CD4-positive, alpha-beta T cell treated with Interleukin-17A for 1 hour (primary cell): ENCODE measurements around the gene AQP1.

Experiments used
- DNase-seq: peaks from one replicate; pipeline ENCODE4 v3.0.0-alpha.2; 2020

AQP1 gene

DNA sequence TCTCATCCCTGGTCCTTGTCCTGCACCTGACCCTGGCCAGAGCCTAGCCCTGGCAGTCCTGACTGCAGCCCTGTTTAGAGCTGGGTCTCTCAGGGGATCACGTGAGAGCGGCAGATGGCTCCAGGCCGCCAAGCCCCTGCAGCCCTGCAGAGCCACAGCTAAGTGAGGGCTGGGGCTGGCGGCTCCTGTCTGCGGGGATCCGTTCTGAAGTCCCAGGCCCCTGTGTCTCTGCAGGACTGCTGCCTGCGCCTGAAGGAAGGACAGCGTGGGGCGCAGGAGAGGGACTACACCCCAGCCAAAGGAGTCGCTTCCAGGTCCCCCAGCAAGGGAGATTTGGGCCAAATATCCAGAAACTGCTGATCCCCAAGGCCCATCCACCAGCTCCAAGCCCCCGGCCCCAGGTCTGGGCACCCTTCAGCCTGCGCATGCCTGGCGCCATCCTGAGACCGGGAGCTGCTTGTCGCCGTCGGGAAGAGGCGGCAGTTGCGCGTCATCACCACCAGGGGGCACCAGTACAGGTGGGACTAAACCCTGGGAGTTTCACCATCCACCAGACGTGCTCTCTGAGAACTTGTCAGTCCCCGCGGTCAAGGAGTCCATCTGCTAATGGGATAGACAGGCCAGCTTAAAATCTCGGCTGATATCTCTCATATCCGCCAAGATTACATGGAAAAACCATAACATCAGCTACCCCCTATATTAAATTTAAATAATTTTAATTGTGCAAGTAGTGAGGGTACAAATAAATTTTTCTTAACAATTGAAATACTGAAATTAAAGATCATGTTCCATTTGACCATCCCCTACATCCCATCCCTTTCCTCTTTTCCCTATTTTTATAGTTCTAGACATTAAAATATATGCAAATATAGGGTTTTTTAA, 27.0 kb downstream of the AQP1 start:
- peak; percentile 47 for DNase-seq

DNA sequence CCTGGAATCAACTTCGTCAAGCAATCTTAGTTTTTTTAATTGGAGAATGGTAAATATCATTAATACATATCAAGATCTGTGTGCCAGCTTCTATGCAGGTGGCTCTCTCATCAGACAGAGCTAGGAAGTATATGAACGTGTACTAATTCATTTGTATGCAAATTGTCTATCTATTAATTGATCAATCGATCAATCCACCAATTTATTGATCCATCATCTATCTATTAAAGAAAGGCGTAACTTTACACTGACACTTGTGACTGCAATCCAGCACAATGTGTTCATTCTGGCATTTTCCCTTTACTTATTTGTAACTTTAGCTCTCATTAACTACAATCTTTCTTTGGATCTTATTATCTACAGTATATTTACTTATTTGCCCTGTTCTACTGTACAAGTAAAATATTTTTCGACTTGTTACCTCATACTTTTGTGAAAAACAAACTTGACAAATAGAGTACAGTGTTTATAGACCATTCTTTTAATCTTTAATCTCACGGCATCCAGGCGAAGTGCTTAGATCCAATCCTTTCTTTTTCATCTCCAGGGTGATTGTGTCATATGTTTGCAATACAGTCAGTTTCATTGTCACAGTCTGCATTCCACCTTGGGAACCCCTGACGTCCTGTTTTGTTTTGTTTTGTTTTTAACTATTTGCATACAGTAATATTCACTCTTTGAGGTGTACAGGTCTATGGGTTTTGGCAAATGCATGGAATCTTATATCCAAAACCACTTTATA, 30.1 kb downstream of the AQP1 start:
- DNase-seq, result no peak

DNA sequence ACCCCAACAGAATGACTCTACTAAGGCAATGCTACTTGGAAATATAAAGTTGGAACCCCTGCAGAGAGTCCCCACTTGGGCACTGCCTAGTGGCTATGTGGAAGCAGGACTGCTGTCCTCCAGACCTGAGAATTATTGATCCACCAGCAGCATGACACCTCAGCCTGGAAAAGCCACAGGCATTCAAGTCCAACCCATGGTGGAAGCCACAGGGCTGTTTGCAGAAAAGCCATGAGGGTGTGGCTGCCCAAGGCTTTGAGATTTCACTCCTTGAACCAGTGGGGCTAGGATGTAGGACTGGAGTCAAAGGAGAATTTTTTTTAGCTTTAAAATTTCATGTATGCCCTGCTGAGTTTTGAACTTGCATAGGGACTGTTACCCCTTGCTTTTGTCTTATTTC, 38.5 kb downstream of the AQP1 start:
- no peak for DNase-seq

DNA sequence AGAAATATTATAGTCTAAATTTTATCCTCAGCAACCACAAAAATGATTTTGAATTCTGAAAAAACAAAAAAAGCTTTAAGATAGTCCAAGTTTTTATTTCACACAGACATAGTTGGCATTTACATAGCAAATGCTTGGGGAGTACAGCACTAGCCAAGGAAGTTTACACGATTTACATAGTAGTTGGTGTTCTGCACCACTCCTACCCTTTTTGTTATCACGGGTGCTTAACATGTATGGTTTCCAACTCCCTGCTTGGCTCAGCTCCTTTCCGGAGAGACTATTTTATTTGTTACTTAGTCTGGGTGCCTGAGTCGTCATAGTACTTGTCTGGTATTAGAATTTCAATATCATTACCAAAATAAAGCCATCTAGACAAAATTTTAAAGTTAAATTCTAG, 43.3 kb downstream of the AQP1 start:
- DNase-seq, result no peak

DNA sequence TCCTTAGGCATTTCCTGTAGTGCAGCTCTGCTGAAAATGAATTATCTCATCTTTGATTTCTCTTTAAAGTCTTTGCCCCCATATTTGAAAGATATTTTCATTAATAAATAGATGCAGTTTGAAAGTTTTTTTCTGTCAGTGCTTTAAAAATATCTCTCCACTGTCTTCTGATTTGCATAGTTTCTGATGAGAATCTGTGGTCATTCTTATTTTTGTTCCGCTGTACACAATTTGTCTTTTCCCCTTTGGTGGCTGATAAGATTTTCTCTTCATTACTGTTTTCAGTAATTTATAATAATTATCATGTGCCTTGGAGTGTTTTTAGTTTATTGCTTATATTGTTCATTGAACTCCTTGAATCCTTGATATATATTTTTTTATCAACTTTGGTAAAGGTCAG, 45.1 kb downstream of the AQP1 start:
- DNase-seq, result no peak

DNA sequence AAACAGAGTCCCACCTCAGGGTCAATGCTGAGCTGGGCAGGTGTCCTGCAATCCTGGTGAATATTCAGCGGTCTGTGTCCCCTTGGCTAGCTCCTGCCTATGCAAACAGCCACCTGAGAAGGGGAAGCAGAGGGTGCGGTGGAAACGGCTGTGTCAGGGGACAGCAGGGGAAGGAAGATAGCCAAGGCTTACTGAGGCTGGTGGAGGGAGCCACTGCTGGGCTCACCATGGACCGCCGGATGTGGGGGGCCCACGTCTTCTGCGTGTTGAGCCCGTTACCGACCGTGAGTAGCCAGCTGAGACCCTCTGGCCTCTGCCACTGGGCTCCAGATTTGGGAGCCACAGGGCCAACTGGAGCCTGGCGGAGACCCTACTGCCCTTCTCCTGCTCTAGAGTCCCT, 52.2 kb downstream of the AQP1 start, which contains the start of gene GHRHR:
Gene GHRHR (plus strand): TSS at position 112 of the 400 bp plus-strand sequence. CDS start 116 bp downstream, at position 228.
- no peak for DNase-seq

DNA sequence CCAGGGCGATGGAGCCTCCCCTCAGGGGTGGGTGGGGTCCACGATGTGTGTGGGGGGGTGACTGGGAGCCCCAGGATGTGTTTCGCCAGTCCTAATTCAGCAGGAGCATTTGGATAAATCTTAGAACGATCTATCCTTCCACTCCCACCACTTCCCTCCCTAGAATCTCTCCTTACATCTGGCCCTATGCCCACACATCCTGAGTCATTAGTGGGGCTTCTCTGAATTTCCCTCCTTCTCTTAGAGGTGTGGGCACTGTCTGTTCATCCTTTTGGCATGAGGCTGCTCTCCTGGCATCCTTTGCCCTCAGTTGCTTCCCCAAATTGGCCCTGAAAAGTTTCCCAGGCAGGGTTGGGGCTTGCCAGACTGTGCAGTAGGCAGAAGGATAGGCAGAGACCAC, 53.7 kb downstream of the AQP1 start:
- no peak for DNase-seq

DNA sequence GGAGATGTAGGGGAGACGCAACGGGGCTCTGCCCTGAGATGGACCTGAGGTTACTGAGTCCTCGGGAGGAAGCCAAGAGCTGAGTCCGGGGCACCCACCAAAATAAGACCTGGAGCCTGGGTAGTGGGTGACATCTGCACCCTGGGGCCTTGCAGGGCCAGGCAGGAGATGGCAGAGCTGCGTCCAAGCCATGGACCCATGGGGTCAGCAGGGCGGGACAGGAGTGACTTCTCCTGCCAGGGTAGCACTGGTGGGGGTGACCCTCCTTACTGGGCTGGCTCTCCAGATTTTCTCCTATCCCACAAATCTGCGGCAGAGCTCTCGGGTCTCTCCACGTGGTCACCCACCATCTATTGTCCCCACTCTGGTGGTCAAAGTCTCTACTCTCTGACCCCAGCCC, 54.2 kb downstream of the AQP1 start:
- no peak for DNase-seq

DNA sequence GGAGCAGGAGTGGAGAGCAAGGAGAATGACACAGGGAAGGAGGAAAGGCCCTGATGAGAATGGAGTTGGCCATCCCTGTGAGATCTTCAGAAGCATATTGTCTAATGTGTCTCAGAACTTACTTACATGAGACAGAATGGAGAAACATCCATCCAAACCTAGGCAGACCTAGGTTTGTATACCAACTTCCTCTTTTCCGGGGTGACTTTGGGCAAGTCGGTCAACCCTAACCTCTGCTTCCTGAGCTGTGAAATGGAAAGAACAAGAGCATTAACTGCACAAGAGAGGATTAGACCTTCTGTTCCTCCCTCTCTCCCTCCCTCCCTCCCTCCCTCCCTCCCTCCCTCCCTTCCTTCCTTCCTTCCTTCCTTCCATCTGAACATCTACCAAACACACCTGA, 56.6 kb downstream of the AQP1 start:
- DNase-seq, result no peak

DNA sequence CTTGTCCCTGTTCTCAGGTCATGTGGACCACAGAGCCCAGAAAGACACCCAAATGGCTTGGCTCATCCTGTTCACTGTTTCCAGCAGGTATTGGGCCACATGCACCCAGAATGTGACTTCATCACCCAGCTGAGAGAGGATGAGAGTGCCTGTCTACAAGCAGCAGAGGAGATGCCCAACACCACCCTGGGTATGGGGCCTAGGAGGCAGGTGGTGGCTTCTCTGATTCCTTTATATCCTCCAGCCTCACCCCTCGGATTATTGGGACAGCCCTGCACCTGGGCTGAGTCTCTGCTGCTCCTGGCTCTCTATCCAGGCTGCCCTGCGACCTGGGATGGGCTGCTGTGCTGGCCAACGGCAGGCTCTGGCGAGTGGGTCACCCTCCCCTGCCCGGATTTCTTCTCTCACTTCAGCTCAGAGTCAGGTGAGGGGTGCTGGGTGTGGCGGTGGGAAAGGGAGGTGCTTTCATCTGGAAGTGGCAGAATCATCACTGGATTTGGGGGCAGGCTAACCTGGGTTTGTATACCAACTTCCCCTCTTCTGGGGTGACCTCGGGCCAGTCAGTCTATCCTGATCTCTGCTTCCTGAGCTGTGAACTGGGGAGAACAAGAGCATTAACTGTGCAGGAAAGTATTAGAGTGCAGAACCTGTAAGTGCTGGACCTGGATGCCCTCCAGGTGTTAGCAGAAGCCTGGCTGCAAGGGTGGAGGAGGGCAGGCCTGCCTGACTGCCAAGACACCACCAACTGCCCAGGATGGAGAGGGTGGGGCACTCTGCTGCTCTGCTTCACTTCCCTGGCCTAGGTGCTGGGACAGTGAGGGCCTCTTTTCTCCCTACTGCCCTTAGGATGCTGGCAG, 57.3 kb downstream of the AQP1 start:
- DNase-seq, result no peak

DNA sequence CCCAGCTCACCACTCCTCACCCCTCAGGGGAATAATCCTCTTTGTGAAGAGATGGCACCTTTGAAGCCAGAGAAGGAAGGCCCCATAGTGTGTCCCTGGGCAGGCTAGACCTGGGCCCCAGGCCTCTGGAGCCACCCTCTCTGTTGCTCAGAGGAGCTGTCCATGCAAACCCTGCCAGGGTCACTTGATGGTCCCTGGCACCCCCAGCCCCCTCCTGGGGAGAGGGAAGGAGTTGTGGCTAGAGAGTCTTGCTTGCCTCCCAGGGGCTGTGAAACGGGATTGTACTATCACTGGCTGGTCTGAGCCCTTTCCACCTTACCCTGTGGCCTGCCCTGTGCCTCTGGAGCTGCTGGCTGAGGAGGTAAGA, 57.9 kb downstream of the AQP1 start:
- no peak for DNase-seq

DNA sequence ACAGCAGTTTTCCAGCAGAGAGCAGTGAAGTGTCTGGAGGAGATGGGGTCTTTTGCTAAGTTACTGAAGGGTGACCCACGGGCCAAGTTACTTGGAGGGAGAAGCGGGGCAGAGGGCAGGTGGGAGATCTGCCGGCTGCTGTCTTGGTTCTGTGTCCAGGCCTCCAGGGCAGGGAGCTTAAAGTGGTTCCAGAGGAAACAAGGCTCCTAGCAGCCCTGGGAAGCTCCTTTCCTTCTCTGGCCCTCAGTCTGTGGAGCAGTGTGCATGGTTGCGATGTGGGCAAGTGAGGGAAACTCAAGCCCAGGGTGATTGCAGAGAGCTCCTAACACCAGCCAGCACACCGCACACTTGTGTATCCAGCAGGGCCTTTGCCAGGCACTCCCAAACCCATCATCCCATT, 58.4 kb downstream of the AQP1 start:
- DNase-seq, result no peak

DNA sequence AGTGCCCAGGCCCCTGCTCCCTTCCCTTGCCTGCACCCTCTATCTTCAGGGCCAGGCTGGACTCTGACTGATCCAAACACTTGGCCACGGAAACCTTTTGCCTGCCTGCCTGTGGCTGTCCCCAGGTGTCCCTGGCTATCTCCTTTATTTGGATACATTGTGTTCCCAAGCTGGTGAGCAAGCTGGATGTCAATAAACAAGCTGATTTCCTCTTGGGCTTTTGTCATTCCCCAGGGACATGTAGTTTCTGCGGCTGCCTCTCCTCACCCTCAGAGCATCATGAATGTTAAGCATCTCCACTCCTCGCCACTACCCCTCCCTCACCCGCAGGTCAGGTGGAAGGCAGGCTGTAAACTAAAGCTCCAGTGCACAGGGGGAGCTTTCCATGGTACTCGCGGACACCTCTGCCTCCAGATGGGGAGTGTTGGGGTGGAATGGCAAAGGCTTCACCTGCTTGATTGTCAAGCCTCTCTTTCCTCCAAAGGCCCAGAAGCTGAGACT, 59.0 kb downstream of the AQP1 start:
- no peak for DNase-seq

DNA sequence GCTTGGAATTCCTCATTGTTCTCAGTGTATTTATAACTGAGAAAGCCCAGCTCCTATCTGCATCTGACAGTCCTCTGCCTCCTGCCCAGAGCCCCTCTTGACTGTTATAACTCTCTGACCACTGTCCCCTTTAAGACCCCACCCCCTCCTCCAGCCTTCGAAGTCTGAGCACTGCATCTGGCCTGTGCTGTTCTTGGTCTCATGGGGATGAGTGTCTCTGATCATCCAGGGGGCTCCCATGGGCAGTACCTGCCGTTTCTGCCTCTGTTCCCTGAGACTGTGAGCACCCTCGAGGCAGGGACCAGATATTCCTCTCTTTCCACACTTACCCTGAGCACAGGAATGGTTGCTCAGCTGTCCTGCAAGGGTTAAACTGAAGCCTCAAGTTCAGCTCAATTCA, 59.8 kb downstream of the AQP1 start:
- no peak for DNase-seq

DNA sequence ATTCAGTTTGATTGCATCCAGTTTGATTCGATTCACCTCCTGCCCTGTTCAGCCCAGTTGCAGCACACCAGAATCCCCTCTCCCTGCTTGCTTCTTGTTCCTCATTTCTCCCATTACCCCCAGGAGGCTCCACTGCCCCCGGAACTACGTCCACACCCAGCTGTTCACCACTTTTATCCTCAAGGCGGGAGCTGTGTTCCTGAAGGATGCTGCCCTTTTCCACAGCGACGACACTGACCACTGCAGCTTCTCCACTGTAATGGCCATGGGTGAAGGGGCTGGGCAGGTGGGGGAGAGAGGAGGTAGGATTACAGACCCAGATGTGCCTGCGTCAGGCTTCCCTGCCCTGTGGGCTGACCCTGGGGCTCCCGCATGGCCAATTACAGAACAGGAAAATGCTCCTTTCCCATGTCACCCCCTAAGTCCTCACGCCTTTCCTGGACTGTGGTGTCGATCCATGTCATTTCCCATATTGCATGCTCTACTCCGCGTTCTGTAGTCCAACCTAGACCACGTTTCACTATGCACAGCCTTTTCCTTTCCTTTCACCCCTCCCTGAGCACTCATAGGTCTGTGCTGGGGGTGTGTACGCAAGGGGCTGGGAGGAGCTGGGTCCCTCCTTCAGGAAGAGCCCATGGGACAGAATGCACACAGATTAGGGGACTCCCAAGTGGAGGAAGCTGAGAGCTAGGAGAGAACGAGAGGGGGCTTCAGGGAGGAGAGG, 60.3 kb downstream of the AQP1 start:
- no peak for DNase-seq

DNA sequence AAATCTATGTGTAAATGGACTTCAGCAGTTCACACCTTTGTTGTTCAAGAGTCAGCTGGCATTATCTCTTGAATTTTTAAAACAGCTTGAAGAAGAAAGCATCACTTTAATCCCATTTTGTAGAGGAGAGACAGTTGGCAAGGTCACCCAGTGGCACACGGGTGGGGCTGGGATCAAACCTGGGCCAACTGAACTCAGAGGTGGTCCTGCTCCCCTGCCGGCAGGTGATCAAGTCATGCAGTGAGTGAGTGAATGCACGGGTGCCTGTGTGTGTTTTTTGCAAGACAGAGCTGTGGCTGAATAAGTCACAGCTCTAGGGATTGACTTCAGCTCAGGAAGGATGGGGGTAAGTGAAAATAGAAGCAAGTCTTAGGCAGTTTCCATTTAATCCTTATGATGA, 61.6 kb downstream of the AQP1 start:
- DNase-seq, result no peak

DNA sequence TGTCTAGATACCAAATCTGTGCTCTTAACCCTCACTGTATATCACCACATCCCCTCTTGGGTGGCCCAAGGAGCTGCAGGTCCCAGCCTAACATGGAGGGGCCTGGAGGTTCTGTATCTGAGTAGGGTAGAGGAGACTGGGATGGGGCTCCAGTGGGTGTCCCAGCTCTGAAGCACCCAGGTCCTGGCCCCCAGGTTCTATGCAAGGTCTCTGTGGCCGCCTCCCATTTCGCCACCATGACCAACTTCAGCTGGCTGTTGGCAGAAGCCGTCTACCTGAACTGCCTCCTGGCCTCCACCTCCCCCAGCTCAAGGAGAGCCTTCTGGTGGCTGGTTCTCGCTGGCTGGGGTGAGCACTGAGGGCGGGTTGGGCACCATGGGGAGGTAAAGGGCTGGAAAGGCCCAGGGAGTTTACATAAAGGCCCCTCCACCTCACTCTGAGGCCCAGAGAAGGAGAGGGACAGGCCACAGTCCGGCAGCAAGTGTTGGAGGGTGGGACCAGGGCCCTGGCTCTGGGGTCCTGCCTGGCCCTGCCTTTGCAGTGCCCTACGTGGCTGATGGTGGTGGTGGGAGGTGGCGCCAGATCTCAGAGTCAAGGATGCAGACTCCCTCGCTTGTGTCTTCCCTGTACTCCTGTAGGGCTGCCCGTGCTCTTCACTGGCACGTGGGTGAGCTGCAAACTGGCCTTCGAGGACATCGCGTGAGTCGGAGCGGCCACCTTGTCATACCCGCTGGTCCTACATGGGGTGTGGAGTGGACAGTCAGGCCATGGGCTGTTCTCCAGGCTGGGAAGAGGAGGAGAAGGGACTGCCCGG, 62.3 kb downstream of the AQP1 start:
- no peak for DNase-seq

DNA sequence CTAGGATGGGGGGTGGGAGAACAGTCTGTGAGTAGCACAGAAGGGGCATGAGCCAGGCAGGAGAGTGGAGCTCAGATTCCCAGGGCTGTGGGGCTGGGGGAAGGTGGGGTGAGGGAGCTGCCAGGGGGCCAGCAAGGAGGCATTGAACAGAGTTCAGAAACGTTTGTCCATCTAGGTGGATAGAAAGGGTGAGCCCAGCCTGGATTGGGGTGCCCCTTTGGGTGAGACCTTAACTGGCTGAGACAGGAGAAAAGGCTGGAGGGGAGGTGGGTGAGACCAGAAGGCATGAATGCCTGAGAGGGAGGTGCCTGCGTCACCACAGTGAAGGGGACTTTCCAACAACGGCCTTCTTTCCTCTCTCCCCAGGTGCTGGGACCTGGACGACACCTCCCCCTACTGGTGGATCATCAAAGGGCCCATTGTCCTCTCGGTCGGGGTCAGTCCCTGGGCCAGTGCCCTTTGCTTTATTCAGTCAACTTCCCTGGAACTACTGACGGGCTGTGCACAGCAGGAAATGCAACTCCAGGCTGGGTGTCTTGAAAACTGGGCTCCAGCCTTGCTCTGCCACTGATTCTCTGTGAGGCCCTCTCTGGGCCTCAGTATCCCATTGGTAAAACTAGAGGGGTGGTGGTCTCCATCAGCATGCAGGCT, 63.1 kb downstream of the AQP1 start:
- DNase-seq, result peak; percentile 17
